ENCODE data around the gene USP34.
"Not testable (repeated sequence)": the region's sequence is repeated elsewhere in the genome, so short reads cannot be mapped to it uniquely, and the experiment has no call there.

USP34 gene

DNA sequence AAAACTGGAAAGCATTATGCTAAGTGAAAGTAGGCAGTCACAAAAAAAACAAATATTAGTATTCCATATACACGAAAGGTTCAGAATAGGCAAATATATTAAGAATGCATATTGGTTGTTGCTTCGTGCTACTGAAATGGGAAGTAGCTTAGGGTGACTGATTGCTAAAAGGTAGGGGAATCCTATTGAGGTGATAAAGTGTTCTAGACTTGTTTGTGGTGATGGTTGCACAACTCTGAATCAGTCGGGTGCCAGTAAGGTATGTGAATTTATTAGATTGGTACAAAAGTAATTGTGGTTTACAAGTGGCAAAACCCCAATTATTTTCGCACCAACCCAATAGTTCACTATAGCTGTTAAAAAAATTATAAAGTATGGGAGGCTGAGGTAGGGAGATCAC lies 20.7 kb downstream of the USP34 start:
- H3K4me3 ChIP-seq (ENCODE audit: low read depth, low read length) = no peak overlapping the region
- in situ Hi-C loops (cut with HindIII; ENCODE audit: low sequenced_read_pairs) = no loop called here
- TF ChIP-seq, protein P1, sequence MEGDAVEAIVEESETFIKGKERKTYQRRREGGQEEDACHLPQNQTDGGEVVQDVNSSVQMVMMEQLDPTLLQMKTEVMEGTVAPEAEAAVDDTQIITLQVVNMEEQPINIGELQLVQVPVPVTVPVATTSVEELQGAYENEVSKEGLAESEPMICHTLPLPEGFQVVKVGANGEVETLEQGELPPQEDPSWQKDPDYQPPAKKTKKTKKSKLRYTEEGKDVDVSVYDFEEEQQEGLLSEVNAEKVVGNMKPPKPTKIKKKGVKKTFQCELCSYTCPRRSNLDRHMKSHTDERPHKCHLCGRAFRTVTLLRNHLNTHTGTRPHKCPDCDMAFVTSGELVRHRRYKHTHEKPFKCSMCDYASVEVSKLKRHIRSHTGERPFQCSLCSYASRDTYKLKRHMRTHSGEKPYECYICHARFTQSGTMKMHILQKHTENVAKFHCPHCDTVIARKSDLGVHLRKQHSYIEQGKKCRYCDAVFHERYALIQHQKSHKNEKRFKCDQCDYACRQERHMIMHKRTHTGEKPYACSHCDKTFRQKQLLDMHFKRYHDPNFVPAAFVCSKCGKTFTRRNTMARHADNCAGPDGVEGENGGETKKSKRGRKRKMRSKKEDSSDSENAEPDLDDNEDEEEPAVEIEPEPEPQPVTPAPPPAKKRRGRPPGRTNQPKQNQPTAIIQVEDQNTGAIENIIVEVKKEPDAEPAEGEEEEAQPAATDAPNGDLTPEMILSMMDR (IDR thresholded peaks at IDR 0.05; ENCODE audit: low read depth, low read length, missing control alignments) = no peak
- no peak for DNase-seq (ENCODE audit: low read depth)

DNA sequence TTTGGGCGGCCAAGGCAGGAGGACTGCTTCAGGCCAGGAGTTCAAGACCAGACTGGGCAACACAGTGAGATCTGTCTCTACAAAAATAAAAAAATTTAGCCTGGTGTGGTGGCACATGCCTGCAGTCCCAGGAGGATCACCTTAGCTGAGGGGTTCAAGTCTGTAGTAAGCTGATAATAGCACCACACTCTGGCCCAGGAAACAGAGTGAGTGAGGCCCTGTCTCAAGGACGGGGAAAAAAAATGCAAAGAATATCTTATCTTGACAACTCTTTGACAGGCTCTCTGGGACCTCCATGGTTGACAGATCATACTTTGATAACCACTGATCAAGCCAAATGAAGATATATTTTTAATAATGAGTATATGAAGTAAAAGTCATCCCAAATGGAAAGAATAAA lies 22.7 kb downstream of the USP34 start:
- H3K4me3 ChIP-seq (ENCODE audit: low read depth, low read length) = no peak overlapping the region
- TF ChIP-seq, protein P1 (IDR thresholded peaks at IDR 0.05; ENCODE audit: low read depth, low read length, missing control alignments) = no peak
- in situ Hi-C loops (cut with HindIII; ENCODE audit: low sequenced_read_pairs) = no loop called here
- DNase-seq (ENCODE audit: low read depth) = no peak

DNA sequence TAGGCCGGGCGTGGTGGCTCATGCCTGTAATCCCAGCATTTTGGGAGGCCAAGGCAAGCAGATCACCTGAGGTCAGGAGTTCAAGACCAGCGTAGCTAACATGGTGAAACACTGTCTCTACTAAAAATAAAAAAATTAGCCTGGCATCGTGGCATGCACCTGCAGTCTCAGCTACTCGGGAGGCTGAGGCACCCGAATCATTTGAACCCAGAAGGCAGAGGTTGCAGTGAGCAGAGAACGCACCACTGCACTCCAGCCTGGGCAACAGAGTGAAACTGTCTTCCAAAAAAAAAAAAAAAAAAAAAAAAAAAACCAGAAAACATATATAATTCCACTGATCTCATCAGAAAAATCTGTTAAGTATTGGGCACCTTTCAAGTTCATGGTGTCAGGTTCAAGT lies 23.9 kb downstream of the USP34 start:
- H3K4me3 ChIP-seq (ENCODE audit: low read depth, low read length); in situ Hi-C loops (cut with HindIII; ENCODE audit: low sequenced_read_pairs); DNase-seq (ENCODE audit: low read depth): not testable (repeated sequence)

DNA sequence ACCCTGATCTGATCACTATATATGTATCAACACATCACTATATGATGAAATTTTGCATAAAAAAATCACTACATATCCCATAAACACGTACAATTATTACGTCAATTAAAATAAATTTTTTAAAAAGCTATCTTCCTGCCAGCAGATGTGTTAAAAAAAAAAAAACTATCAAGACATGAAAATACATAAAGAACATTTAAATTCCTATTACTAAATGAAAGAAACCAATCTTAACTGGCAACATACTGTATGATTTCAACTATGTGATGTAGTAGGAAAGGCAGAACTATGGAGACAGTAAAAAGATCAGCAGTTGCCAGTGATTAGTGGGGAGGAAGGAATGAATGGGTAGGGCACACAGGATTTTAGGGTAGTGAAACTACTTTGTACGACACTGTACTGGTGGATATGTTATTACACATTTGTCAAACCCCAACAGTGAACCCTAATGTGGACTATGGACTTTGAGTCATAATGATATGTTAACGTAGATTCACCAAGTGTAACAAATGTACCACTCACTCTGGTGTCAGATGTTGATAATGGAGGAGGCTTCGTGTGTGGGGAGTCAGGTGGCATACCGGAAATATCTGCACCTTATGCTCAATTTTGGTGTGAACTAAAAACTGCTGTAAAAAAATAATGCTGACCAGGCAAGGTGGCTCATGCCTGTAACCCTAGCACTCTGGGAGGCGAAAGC lies 27.4 kb downstream of the USP34 start:
- in situ Hi-C loops (cut with HindIII; ENCODE audit: low sequenced_read_pairs) = no loop called here
- TF ChIP-seq, protein P1 (IDR thresholded peaks at IDR 0.05; ENCODE audit: low read depth, low read length, missing control alignments) = no peak
- no peak overlapping the region for H3K4me3 ChIP-seq (ENCODE audit: low read depth, low read length)
- no peak for DNase-seq (ENCODE audit: low read depth)

DNA sequence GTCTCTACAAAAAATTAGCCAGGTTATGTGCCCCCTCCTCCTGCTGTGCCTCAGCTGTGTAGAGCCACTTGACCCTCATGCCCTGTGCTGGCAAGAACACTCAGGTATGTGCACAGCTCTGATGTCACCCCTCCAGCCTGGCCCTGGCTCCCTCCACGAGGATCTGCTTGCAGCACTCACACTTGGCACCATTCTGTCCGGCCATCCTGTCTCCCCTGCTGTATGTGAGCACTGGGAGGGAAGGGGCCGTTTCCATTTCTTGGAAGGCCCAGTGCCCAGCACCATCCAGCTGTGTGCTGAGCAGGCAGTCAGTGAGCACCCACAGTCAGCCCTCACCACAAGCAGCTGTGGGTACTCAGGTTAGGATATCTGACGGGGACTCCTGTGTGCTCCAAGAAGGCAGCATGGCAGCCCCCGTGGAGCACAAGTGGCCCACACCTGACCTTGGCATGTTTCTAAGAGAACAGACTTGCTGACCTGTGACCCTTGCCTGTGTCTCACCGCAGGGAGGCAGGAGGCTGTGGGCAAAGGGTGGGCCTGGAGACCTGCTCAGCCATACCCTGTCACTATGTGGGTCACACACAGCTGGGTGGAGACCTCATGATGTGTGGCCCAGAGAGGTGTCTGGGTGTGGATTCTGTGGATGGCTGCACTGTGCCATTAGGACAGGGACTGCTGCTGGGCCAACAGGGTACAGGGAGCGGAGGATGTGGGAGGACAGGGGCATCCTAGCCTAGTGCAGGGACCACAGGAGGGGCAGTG lies 31.5 kb downstream of the USP34 start:
- TF ChIP-seq, protein P1 (IDR thresholded peaks at IDR 0.05; ENCODE audit: low read depth, low read length, missing control alignments) = no peak
- in situ Hi-C loops (cut with HindIII; ENCODE audit: low sequenced_read_pairs) = no loop called here
- no peak overlapping the region for H3K4me3 ChIP-seq (ENCODE audit: low read depth, low read length)
- DNase-seq (ENCODE audit: low read depth) = no peak

DNA sequence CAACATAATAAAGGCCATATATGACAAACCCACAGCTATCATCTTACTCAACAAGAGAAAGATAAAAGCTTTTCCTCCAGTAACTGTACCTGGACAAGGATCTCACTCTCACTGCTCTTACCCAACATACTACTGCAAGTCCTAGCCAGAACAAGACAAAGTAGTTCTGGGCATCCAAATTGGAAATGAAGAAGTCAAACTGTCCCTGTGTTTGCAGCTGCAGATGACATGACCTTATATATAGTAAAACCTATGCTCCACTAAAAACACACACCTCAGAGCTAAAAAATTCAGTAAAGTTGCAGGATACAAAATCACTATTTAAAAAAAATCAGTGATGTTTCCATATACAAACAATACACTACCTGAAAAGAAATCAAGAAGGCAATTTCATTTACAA lies 32.2 kb downstream of the USP34 start:
- no peak overlapping the region for H3K4me3 ChIP-seq (ENCODE audit: low read depth, low read length)
- in situ Hi-C loops (cut with HindIII; ENCODE audit: low sequenced_read_pairs) = no loop called here
- no peak for DNase-seq (ENCODE audit: low read depth)
- TF ChIP-seq, protein P1 (IDR thresholded peaks at IDR 0.05; ENCODE audit: low read depth, low read length, missing control alignments) = no peak

DNA sequence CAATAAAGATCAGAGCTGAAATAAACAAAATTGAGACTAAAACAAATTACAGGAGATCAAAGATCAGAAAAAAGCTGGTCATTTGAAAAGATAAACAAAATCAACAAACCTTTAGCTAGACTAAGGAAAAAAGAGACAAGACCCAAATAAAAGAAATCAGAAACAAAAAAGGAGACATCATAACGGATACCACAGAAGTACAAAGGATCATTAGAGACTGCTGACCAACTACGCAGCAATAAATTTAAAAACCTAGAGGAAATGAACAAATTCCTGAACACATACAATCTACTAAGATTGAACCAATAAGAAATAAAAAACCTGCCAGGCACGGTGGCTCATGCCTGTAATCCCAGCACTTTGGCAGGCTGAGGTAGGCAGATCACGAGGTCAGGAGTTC lies 33.7 kb downstream of the USP34 start:
- TF ChIP-seq, protein P1 (IDR thresholded peaks at IDR 0.05; ENCODE audit: low read depth, low read length, missing control alignments) = no peak
- H3K4me3 ChIP-seq (ENCODE audit: low read depth, low read length) = no peak overlapping the region
- in situ Hi-C loops (cut with HindIII; ENCODE audit: low sequenced_read_pairs) = no loop called here
- no peak for DNase-seq (ENCODE audit: low read depth)

Data from astrocyte of the cerebellum (primary cell).